Measurements from ENCODE around the gene SAMD13. TPM values are rescaled to one million over a fixed set of nuclear protein-coding genes. Genes with fewer than 3 reads are reported as not detected.

The SAMD13 gene
- total and polyA plus RNA-seq, 10 of the 15 experiments (the other 5 are each of a cell fraction or from before 2014, with no cell fraction given), result 0.81 to 1.9 (median 1.2) TPM; not detected in 1

- intact Hi-C loops (cut with micrococcal nuclease; ENCODE audit: unreplicated experiment), result no loop called here
- POLR2A ChIA-PET, result no interaction called here
- Histone ChIP-seq H3K4me1 (ENCODE audit: control insufficient read depth, insufficient read depth, low read length) (no peaks in the 10 kb centered on the region), H3K9me3 (replicated peaks; ENCODE audit: control insufficient read depth, insufficient read depth, low read length) (no peaks in the 10 kb centered on the region; the same call in 2 of the 3 replicates), H3K36me3 (ENCODE audit: control insufficient read depth in 2 of 2, insufficient read depth in 2 of 2, low read length in 1 of 2) (no peaks in the 10 kb centered on the region), H4K20me1 (ENCODE audit: control insufficient read depth, insufficient read depth) (no peaks in the 10 kb centered on the region), H3K4me3 (no peak overlapping the region), H3K27ac (ENCODE audit: control insufficient read depth, insufficient read depth) (no peak overlapping the region), H3K4me2 (ENCODE audit: control insufficient read depth, insufficient read depth) (no peak overlapping the region), H3K79me2 (ENCODE audit: control insufficient read depth, insufficient read depth, low read length) (no peaks in the 10 kb centered on the region), H2AFZ (ENCODE audit: control insufficient read depth, low read depth, low read length) (no peak overlapping the region), H3K27me3 (replicated peaks in 1 of 2; ENCODE audit: control insufficient read depth in 2 of 2, insufficient read depth in 2 of 2, low read length in 1 of 2) (no peaks in the 10 kb centered on the region), H3K9ac (ENCODE audit: control insufficient read depth, insufficient read depth, low read length) (no peak overlapping the region)
- DNase-seq (ENCODE audit: low read depth, low spot score) (no peak), ATAC-seq (no peak), FAIRE-seq (no peak)
- in situ Hi-C loops (cut with MboI), result no loop called here
- no TSS peak for BruUV-seq (replicated peaks)
- RAD21 ChIA-PET (ENCODE audit: unreplicated experiment), result no interaction called here
- 59% methylated on average over 2 of the region's 2 CpGs for WGBS (ENCODE audit: insufficient coverage, insufficient replicate concordance, low lambda C conversion rate, missing lambda C conversion rate)
- SMC1A ChIA-PET (ENCODE audit: uncharacterized antibody, unreplicated experiment), result interaction anchor here (1.1 kb wide), 1 partner anchor 11 kb away, joined by 3 read pairs; no protein-coding TSS in a partner anchor
- CTCF ChIA-PET, result no interaction called here
- TF ChIP-seq BHLHE40 (IDR thresholded peaks at IDR 0.05; ENCODE audit: borderline replicate concordance in 1 of 2, low read depth in 2 of 2, low read length in 1 of 2) (no peak), MTA2 (IDR thresholded peaks at IDR 0.05; ENCODE audit: low read depth) (no peak), HCFC1 (IDR thresholded peaks at IDR 0.05; ENCODE audit: low read length) (no peak), BCL11A (IDR thresholded peaks at IDR 0.05; ENCODE audit: low read depth, low read length) (no peak), ZNF592 (IDR thresholded peaks at IDR 0.05) (no peak), SRF (IDR thresholded peaks at IDR 0.05; ENCODE audit: low read depth in 2 of 2, low read length in 2 of 2) (no peak)
Measured at GRCh38 chr1:84311296-84311695, 9.8 kb downstream of the SAMD13 start.

Measured in GM12878 (cell line).